ENCODE data around the gene CACNA1D.
A peak's percentile ranks its signal among the peaks of the same experiment; 100 is the strongest.

CACNA1D gene

DNA sequence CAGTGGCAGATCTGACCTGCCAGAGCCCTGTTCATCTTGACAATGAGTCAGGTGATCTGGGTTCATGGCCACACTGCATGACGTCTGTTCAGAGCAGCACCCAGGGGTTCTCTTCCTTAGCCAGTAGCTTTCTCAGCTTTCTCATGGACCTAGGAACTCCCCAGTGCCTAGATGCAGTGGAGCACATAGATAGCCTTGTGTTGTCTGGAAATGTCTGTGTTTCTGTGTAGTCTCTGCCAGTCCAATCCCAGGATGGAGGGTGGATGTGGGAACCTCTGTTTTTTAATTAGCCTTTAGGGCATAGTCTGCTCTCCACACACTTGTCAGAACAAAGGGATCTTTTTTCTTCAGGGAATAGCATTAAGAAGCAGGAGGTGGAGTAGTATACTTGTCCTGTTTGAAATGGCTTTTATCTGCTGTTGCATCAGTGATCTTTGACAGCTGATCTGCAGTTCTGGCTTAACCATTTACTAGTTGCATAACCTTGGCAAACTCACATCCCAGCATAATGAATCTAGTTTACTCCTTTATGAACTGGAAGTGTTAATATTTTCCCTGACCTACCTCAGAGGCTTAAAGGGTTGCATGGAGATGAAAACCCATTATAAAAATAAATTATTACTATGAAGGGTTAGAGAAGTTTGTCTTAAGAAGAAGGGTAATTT, 16.1 kb upstream of the CACNA1D start:
- no peak overlapping the region for H3K27ac ChIP-seq
- TF ChIP-seq CTCF (IDR thresholded peaks at IDR 0.05) (no peak), ZFX (IDR thresholded peaks at IDR 0.05; ENCODE audit: borderline replicate concordance) (no peak)

- TF ChIP-seq CTCF (IDR thresholded peaks at IDR 0.05) (no peak), ZFX (IDR thresholded peaks at IDR 0.05; ENCODE audit: borderline replicate concordance) (no peak)
- no peak overlapping the region for H3K27ac ChIP-seq
Observed at GRCh38 chr3:53478921-53479664, 15.3 kb upstream of the CACNA1D start.

DNA sequence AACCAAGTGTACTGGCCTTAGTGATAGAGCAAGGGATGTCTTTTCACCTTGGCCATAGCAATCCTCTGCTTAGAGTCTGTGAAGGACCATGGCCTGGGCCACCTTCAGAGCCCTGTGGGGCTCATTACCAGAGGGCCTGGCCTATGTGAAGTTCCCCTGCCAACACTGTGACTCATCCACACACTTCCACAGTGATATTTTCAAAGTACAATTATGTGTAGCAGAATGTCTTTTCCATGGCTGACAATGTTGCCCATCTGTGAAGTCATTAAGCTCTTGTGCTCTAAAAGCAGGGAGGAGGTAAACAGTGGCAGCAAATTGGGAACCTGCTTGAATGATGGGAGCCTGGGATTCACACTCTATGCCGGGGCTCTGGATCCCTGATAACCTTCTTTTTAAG, 12.2 kb upstream of the CACNA1D start:
- TF ChIP-seq ZFX (IDR thresholded peaks at IDR 0.05; ENCODE audit: borderline replicate concordance) (no peak), CTCF (IDR thresholded peaks at IDR 0.05) (no peak)
- no peak overlapping the region for H3K27ac ChIP-seq

- H3K27ac ChIP-seq, result no peak overlapping the region
- no peak for TF ChIP-seq ZFX (IDR thresholded peaks at IDR 0.05; ENCODE audit: borderline replicate concordance)
- no peak for TF ChIP-seq CTCF (IDR thresholded peaks at IDR 0.05)
Observed at GRCh38 chr3:53483821-53484220, 10.6 kb upstream of the CACNA1D start.

GRCh38 chr3:53484984-53485383, 9.4 kb upstream of the CACNA1D start:
- no peak for TF ChIP-seq CTCF (IDR thresholded peaks at IDR 0.05)
- no peak for TF ChIP-seq ZFX (IDR thresholded peaks at IDR 0.05; ENCODE audit: borderline replicate concordance)
- peak overlapping the region; percentile 68 for H3K27ac ChIP-seq

DNA sequence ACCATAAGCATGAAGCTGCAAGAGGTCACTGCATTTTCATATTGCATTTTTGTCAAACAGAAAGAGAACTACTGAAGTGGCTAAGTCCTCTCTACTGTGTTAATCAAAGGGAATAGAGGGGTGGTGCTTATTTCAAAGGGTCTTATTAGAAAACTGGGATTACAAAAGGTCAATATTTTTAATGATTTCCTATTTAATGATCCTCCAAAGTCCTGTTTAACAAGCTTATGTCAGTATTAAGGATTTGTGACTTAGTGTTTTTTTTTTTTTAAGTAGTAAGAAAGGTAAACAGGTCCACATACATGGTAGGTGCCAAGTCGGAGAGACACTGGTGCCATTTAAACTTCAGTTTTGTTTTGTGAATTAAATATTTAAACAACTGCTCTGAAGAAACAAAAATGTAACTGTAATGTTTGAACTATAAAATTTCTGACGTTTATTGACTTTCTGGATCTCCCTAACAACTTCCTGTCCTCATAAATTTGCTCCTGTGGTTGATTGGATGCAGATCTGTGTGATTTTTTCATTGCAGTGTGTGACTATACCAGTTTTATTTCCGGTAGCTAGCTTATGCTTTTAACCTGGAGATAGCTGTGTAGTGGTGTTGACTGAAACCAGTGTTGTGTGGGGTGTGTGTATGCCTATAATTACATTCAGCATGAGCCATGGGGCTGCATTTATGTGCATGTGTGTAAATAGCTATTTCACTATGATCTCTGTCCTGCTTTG, 8.6 kb upstream of the CACNA1D start:
- peak overlapping the region; percentile 68 for H3K27ac ChIP-seq
- TF ChIP-seq CTCF (IDR thresholded peaks at IDR 0.05) (no peak), ZFX (IDR thresholded peaks at IDR 0.05; ENCODE audit: borderline replicate concordance) (no peak)
